Activated T-cell treated with anti-CD3 and anti-CD28 coated beads, Interleukin-2, amount 50 U/mL, for 72 hours (primary cell): ENCODE results near the gene KRR1. TPM values are rescaled to one million over a fixed set of nuclear protein-coding genes. Genes with fewer than 3 reads are reported as not detected.
"Not testable (repeated sequence)": the region's sequence is repeated elsewhere in the genome, so short reads cannot be mapped to it uniquely, and the experiment has no call there.

Experiments used
- ATAC-seq, 2 donors: fragments of 150-1000 bp; cut with Tn5 transposase; replicated peaks in 1 of 2; 2 replicates each; pipeline ENCODE4 v1.10.0; 2021; ENCODE audit warnings: moderate library complexity in 2 of 2, mild to moderate bottlenecking in 1 of 2
- DNase-seq, 2 donors: peaks; one replicate each; pipeline ENCODE4 v3.0.0; 2021 to 2022; ENCODE audit warnings: mixed read lengths in 1 of 2
- H3K27ac Mint-ChIP-seq: one replicate; pipeline ENCODE4 v1.8.0; 2022; ENCODE audit warnings: mild to moderate bottlenecking, moderate library complexity, mixed read lengths
- H3K27me3 Mint-ChIP-seq: one replicate; pipeline ENCODE4 v1.8.0; 2022; ENCODE audit warnings: low read depth, mixed read lengths
- H3K36me3 Mint-ChIP-seq, 2 donors: one replicate each; pipeline ENCODE4 v1.8.0; 2022; ENCODE audit warnings: mixed read lengths in 2 of 2, mild to moderate bottlenecking in 1 of 2; ENCODE audit not compliant: insufficient read depth in 2 of 2
- H3K4me1 Mint-ChIP-seq: one replicate; pipeline ENCODE4 v1.8.0; 2022; ENCODE audit warnings: low read depth, mixed read lengths
- H3K4me3 Mint-ChIP-seq, 2 donors: one replicate each; pipeline ENCODE4 v1.8.0; 2022; ENCODE audit warnings: mild to moderate bottlenecking in 2 of 2, mixed read lengths in 2 of 2, moderate library complexity in 2 of 2
- H3K9me3 Mint-ChIP-seq, 2 donors: one replicate each; pipeline ENCODE4 v1.8.0; 2022; ENCODE audit warnings: mixed read lengths in 2 of 2
- total RNA-seq, 2 donors: library from RNA; stranded (reverse); gene quantifications; one replicate each; pipeline ENCODE4 v1.2.3, GENCODE V29; 2022

KRR1 gene
- total RNA-seq, 2 donors from 2014 or later: 78.2 to 80.1 TPM

DNA sequence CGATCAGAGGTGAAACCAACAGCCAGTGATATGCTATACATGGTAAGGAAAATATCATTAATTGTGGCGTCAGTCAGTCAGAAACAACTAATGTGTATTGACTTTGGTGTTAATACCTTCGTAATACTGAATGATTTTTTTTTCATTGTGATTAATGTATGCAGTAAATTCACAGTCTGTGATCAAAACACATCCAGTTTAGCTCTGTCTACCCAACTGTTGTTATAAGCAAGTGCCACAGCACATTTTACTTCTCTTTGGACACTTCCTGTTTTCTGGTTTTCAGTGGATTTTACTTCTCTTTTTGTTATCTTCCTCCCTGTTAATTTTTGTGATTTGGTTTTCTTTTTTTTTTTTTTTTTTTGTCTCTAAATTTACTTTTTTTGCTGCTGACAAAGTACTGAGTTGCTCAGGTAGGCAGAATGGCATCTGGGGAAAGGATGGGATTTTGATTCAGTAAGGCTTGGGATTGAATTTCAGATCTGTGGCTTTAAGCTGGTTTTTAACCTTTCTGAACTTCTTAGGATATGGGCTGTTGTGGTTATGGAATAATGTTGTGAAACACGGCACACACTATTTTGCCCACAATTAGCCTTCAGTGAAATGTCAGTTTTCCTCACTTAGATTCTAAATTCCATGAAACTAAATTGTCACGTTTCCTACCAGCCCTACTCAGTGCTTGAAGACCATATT, 30.2 kb downstream of the KRR1 start:
- Mint-ChIP-seq H3K9me3 (no peaks in the 10 kb centered on the region), H3K27me3 (no peaks in the 10 kb centered on the region), H3K36me3 (peaks cover 2% of the 10 kb centered on the region in 2 donors), H3K27ac (peak overlapping the region; percentile 97), H3K4me3 (peak overlapping the region; percentile 83 to 86), H3K4me1 (peaks cover 89% of the 10 kb centered on the region)
- DNase-seq (no peak), ATAC-seq (no peak)

DNA sequence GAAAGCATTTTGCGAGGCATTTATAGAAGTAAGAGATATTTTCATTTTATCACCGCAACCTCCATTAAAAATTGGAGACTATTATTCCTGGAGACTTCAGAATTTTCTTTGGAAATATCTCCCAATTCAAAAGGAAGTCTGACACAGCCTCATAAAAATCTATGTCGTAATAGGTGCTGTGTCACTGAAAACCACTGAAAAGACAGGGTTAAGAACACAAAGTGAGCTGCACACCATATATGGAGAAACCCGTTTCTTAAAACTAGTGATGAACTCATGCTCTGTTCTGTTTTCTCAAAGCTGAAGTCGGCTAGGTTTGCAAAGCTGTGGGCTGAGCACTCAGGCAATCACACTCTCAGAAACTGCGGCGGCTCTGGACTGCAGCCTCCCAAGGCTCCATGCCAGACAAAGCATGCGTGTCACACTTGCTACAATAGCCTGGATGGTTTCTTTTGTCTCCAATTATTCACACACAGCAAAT, 30.9 kb downstream of the KRR1 start, which contains the start of gene GLIPR1:
Gene GLIPR1, plus strand, starts transcription at position 287 of the 481 bp plus-strand sequence. Its CDS starts 126 bp downstream, at position 413.
- Mint-ChIP-seq H3K27me3 (no peaks in the 10 kb centered on the region), H3K27ac (peak within 1 kb of the TSS; percentile 97), H3K36me3 (peaks cover 2% of the 10 kb centered on the region in 2 donors), H3K9me3 (no peaks in the 10 kb centered on the region), H3K4me3 (peak within 1 kb of the TSS; percentile 83 to 86), H3K4me1 (peaks cover 96% of the 10 kb centered on the region)
- DNase-seq (peak; percentile 78 to 83), ATAC-seq (peak; percentile 82 to 83)

DNA sequence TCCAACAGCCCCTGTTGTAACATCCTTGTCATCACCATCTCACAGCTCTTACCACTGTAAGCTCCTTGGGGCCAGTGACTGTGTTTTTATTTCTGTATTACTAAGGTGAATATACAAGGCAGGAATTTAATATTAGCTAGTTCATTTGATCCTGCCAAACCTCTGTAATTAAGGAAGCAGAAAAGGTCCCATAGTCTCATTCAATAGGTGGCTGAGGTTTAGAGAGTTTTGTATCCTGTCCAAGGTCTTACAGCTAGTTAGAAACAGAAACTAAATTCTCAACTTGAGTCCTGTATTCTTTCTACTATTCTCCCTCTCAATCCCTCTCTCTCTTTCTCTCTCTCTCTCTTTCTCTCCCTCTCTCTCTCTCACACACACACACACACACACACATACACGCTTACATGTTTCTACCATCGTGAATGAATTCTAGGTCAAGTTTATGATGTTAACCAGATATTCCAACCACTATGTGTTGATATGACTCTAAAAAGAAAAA, 31.4 kb downstream of the KRR1 start:
- peak; percentile 27 to 36 for DNase-seq

DNA sequence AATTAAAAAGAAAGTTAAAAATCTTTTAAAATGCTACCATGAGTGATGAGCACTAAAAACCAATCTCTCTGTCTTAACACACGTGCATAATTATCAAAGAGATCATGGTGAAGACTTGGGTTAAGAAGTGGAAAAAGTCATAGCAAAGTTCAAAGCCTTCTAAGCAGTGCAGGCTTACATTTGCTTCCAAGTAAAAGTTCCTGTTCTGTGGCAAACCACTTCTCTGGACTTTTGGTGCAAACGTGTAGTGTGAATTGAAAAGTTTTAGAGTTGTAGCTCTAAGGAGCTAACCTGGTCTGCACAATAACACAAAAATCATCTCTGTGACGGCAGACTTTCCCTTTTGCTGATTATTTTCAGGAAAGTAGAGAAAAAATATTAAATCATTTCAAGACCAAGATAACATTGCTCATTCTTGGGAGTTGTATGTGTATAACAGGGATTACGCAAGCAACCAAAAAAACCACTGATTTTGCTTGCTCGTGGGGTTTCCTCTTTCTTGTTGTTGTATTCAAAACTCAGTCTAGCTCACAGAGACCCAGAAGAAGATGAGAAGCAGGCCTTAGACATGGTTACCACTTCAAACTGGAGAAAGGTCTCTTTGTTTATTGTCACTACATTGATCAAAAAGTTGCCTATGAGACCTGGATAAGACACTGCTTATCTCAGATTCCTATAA, 33.2 kb downstream of the KRR1 start:
- H3K9me3 Mint-ChIP-seq: no peaks in the 10 kb centered on the region
- H3K4me3 Mint-ChIP-seq: peak overlapping the region; percentile 31 to 57
- ATAC-seq (peak; percentile 53 to 57), DNase-seq (peak; percentile 58)
- H3K27me3 Mint-ChIP-seq: peaks cover 14% of the 10 kb centered on the region
- peaks cover 78% of the 10 kb centered on the region for H3K4me1 Mint-ChIP-seq
- H3K36me3 Mint-ChIP-seq: peaks cover 2 to 5% of the 10 kb centered on the region in 2 donors
- H3K27ac Mint-ChIP-seq: peak overlapping the region; percentile 63

More for the DNA sequence above, 31.4 kb downstream of the KRR1 start:
- peaks cover 2% of the 10 kb centered on the region in 2 donors for H3K36me3 Mint-ChIP-seq
- peak overlapping the region; percentile 83 to 86 for H3K4me3 Mint-ChIP-seq
- peak overlapping the region; percentile 97 for H3K27ac Mint-ChIP-seq
- no peaks in the 10 kb centered on the region for H3K27me3 Mint-ChIP-seq
- H3K4me1 Mint-ChIP-seq: peaks cover 94% of the 10 kb centered on the region
- no peaks in the 10 kb centered on the region for H3K9me3 Mint-ChIP-seq
- ATAC-seq: peak; percentile 30 to 44

DNA sequence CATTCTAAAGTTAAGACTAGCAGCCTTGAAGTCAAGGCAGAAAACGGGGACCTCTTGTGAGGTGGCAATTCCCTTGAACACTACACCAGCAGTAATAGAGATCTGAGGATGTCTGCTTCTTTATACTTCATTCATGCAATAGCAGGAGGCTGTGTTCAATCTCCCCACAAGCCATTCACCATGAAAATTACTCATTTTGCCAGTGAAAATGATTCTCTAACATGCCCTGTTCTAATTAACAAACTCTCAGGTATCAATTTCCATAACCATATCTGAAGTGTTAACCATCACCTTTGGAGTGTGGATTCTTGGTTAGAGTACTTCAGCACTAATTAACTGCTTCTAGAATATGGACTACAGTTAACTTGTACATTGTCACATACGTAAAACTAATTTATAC, 34.3 kb downstream of the KRR1 start:
- Mint-ChIP-seq H3K4me1 (peaks cover 67% of the 10 kb centered on the region), H3K36me3 (peaks cover 2 to 5% of the 10 kb centered on the region in 2 donors), H3K9me3 (no peaks in the 10 kb centered on the region), H3K27me3 (peaks cover 14% of the 10 kb centered on the region), H3K27ac (peak overlapping the region; percentile 54), H3K4me3 (peak overlapping the region; percentile 31 to 58)
- peak in 1 of 2 donors; percentile 12 for DNase-seq
- peak; percentile 12 to 19 for ATAC-seq

DNA sequence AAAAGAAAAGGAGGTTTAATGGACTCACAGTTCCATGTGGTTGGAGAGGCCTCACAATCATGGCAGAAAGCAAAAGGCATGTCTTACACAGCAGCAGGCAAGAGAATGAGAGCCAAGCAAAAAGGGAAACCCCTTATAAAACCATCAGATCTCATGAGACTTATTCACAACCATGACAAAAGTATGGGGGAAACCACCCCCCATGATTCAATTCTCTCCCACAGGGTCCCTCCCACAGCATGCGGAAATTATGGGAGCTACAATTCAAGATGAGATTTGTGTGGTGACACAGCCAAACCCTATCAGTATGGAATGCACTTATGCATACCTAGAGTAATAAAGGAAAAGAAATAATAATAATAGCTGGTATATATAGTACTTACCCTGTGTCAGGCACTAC, 35.3 kb downstream of the KRR1 start:
- H3K9me3 Mint-ChIP-seq: no peaks in the 10 kb centered on the region
- ATAC-seq: peak; percentile 15 to 19
- H3K27ac Mint-ChIP-seq: no peak overlapping the region
- peaks cover 23% of the 10 kb centered on the region for H3K27me3 Mint-ChIP-seq
- H3K4me3 Mint-ChIP-seq: no peak overlapping the region
- peak; percentile 61 to 69 for DNase-seq
- H3K36me3 Mint-ChIP-seq: peaks cover 2 to 3% of the 10 kb centered on the region in 2 donors
- H3K4me1 Mint-ChIP-seq: peaks cover 56% of the 10 kb centered on the region

DNA sequence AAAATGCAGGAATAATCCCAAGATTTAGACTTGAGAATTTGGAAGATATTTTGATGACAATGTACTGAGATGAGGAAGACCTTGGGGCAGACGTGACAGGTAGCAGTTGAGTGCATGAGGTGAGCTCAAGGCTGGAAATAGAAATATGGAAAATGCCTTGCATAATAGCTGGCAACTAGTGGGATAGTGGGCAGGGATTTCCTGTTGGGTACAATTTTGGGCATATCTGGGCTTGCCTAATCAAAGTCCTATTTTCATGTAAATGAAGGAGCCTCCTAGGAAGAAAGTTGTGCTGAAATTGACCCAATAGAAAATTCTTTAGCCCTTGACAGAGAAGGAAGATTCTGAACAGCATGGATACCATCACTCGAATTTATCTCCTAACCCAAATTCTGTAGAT, 37.3 kb downstream of the KRR1 start:
- Mint-ChIP-seq H3K27ac (no peak overlapping the region), H3K9me3 (no peaks in the 10 kb centered on the region)

DNA sequence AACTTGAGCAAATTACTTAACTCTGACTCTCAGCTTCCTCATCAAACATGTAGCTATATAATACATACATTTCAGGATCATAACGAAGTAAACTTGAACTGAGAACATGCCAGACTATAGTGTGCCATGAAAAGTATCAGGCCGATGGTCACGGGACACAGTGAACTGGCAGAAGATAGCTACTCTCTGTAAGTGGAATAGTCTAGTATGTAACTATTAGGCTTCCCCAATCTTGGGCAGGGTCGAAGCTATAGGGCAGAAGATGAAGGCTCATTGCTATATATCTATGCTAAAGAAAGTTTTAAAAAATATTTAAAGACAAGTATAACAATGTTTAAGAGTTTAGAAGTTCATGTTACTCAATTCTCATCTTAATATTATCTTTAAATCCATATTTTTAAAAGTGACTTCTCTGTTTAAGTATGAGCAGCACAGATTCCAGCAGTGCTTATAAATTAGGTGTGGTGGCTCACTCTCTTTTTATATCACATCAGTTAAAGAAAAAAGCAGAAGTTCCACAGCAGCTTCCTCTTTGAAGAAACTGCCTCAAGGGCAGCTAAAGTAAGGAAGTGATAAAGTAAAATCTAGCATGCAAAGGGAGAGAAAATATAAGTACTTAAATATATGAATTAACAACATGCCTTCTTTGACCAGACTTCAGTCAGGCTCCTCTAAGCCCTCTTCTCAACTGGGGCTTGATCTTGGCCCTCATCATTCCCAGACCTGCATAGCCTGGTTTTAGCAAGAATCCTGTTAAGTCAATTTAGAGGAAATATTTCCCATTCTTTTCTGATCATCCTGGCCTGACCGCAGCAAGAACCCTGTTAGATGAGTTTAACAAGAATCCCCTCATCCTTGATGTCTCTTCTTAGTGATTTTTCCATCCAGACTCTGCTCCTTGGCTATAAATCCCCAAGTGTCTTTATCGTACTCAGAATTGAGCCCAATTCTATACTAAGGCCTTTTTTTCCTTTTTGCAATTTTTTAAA, 39.2 kb downstream of the KRR1 start:
- DNase-seq (no peak), ATAC-seq (no peak)
- no peaks in the 10 kb centered on the region for H3K9me3 Mint-ChIP-seq
- H3K27me3 Mint-ChIP-seq: peaks cover 28% of the 10 kb centered on the region
- no peak overlapping the region for H3K4me3 Mint-ChIP-seq
- peaks cover 0 to 3% of the 10 kb centered on the region in 2 donors for H3K36me3 Mint-ChIP-seq
- peaks cover 17% of the 10 kb centered on the region for H3K4me1 Mint-ChIP-seq
- H3K27ac Mint-ChIP-seq: no peak overlapping the region

More for the DNA sequence above, 37.3 kb downstream of the KRR1 start:
- Mint-ChIP-seq H3K4me3 (no peak overlapping the region), H3K36me3 (peaks cover 0 to 3% of the 10 kb centered on the region in 2 donors), H3K27me3 (peaks cover 28% of the 10 kb centered on the region), H3K4me1 (peaks cover 36% of the 10 kb centered on the region)
- no peak for DNase-seq
- no peak for ATAC-seq

DNA sequence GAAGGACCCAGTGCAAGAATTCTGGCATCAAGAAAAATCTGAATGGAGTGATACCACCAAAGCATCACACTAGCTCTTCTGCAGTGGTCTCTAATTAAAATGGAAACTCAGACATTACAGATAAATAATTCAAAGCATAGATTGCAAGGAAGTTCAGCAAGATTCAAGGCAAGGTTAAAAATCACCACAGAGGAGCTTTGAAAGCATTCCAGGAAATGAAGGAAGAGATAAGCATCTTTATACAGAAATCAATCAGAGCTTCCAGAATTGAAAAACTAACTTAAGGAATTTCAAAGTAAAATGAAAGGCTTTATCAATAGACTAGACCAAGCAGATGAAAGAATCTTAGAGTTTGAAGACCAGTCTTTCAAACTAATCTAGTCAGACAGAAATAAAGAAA, 51.2 kb downstream of the KRR1 start:
- peaks cover 20% of the 10 kb centered on the region for H3K4me1 Mint-ChIP-seq
- no peak overlapping the region for H3K4me3 Mint-ChIP-seq
- ATAC-seq (no peak), DNase-seq (no peak)
- peaks cover 8% of the 10 kb centered on the region for H3K27me3 Mint-ChIP-seq
- H3K36me3 Mint-ChIP-seq: peaks cover 4 to 5% of the 10 kb centered on the region in 2 donors
- H3K27ac Mint-ChIP-seq: peak overlapping the region; percentile 53
- peaks cover 0 to 3% of the 10 kb centered on the region in 2 donors for H3K9me3 Mint-ChIP-seq

DNA sequence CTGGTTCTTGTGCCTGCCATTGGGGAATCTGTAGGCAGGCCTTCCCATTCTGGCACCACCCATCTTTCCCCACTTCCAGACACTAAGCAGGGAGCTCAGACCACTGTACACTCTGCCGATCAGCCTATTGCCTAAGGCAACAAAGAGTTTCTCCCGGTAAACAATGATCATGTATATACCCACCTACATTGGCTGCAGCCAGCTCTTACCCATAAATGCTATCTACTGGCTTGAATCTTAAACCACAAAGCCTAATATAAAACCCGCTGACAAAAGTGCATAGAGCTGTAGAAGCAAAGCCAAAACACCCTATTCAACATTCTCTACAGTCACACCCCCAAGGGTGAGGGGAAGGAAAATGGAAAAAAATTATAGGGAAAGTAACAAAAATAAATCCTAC, 51.7 kb downstream of the KRR1 start:
- Mint-ChIP-seq H3K9me3 (peaks cover 0 to 3% of the 10 kb centered on the region in 2 donors), H3K27me3 (peaks cover 12% of the 10 kb centered on the region), H3K4me3 (no peak overlapping the region), H3K27ac (peak overlapping the region; percentile 53), H3K36me3 (peaks cover 4 to 5% of the 10 kb centered on the region in 2 donors), H3K4me1 (peaks cover 20% of the 10 kb centered on the region)
- DNase-seq: no peak
- ATAC-seq: no peak

DNA sequence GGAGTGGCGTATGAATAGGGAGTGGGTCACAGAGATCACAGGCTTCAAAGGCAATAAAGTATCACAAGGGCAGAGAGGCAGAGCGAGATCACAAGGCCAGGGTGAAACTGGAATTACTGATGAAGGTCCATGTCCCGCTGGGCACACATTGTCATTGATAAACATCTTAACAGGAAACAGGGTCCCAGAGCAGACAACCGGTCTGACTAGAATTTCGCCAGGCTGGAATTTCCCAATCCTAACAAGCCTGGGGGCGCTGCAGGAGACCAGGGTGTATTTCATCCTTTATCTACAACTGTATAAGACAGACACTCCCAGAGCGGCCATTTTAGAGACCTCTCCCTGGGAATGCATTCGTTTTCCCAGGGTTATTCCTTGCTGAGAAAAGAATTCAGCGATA, 53.5 kb downstream of the KRR1 start:
- peaks cover 12% of the 10 kb centered on the region for H3K27me3 Mint-ChIP-seq
- not testable (repeated sequence) for H3K9me3 Mint-ChIP-seq, DNase-seq, H3K27ac Mint-ChIP-seq, H3K36me3 Mint-ChIP-seq, ATAC-seq
- H3K4me3 Mint-ChIP-seq: peak overlapping the region in 1 of 2 donors; percentile 9
- peaks cover 20% of the 10 kb centered on the region for H3K4me1 Mint-ChIP-seq

DNA sequence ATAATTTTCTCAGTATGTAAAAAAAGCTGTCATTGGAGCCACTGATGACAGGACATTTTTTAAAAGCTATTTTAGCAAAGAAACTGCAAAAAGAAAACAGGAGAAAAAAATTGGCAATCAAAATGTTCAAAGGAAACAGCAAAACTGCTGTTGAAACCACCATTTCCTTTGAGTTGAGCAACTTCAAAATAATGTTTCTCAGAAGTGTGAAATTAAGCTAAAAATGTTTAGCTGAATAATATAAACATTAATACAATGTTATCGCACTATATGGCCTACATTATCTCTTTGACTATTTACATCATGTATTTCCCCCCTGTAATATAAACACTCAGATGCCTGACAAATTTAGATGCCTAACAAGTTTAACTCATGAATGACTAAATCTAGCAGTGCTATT, 54.2 kb downstream of the KRR1 start:
- ATAC-seq: no peak
- Mint-ChIP-seq H3K27ac (no peak overlapping the region), H3K27me3 (peaks cover 12% of the 10 kb centered on the region), H3K9me3 (peaks cover 0 to 3% of the 10 kb centered on the region in 2 donors), H3K4me3 (no peak overlapping the region), H3K36me3 (peaks cover 4 to 5% of the 10 kb centered on the region in 2 donors), H3K4me1 (peaks cover 20% of the 10 kb centered on the region)
- DNase-seq: no peak
